A673 (cell line): Measurements from ENCODE around the gene LDLRAD3. TPM values are rescaled to one million over a fixed set of nuclear protein-coding genes. Genes with fewer than 3 reads are reported as not detected.
A peak's percentile ranks its signal among the peaks of the same experiment; 100 is the strongest.

ENCODE experiments used
- BruUV-seq: library from RNA; stranded (reverse); fragments of 400-500 nt; replicated peaks from 2 replicates; lab custom pipeline; 2021; lab: Mats Ljungman, UMichigan
- CTCF ChIA-PET: fragments of 300-600 bp; sonication (Branson Sonifier 250); formaldehyde crosslinking; loops from one replicate; lab custom pipeline; 2022; ENCODE audit warnings: antibody characterized with exemption; lab: Charles Lee
- POLR2A ChIA-PET: fragments of 300-600 bp; sonication (Branson Sonifier 250); formaldehyde crosslinking; loops from one replicate; lab custom pipeline; 2022; ENCODE audit warnings: antibody characterized with exemption; ENCODE audit not compliant: low non-redundant PET; lab: Charles Lee
- DNase-seq: peaks from one replicate; pipeline ENCODE4 v3.0.0-alpha.2; 2015; ENCODE audit warnings: low spot score
- H3K27ac ChIP-seq: fragments of 200-600 bp; sonication (generic); 2 replicates; pipeline ENCODE4 v1.5.1; 2016; ENCODE audit warnings: mixed run types, low read depth, mild to moderate bottlenecking, mixed read lengths, antibody characterized with exemption, low read length; ENCODE audit not compliant: poor library complexity, severe bottlenecking
- H3K27me3 ChIP-seq: fragments of 200-600 bp; sonication (generic); replicated peaks from 2 replicates; pipeline ENCODE4 v1.6.1; 2017; ENCODE audit warnings: mixed run types, low read depth, mild to moderate bottlenecking, mixed read lengths, antibody characterized with exemption, low read length; ENCODE audit not compliant: insufficient read depth, poor library complexity
- H3K36me3 ChIP-seq: fragments of 200-600 bp; sonication (generic); 2 replicates; pipeline ENCODE4 v1.6.1; 2016; ENCODE audit warnings: mixed run types, mild to moderate bottlenecking, mixed read lengths, antibody characterized with exemption, low read length; ENCODE audit not compliant: insufficient read depth, poor library complexity, severe bottlenecking
- H3K4me1 ChIP-seq: fragments of 200-600 bp; sonication (generic); 2 replicates; pipeline ENCODE4 v1.6.1; 2017; ENCODE audit warnings: mixed run types, mild to moderate bottlenecking, mixed read lengths, antibody characterized with exemption, low read length; ENCODE audit not compliant: insufficient read depth, poor library complexity, severe bottlenecking
- H3K4me3 ChIP-seq: fragments of 200-600 bp; sonication (generic); 2 replicates; pipeline ENCODE4 v1.5.1; 2016; ENCODE audit warnings: low read depth, mixed run types, mild to moderate bottlenecking, mixed read lengths, low read length; ENCODE audit not compliant: poor library complexity, severe bottlenecking
- H3K9me3 ChIP-seq: fragments of 200-600 bp; sonication (generic); 2 replicates; pipeline ENCODE4 v1.6.1; 2016; ENCODE audit warnings: mixed run types, low read depth, mild to moderate bottlenecking, mixed read lengths, antibody characterized with exemption, low read length; ENCODE audit not compliant: poor library complexity, severe bottlenecking
- EZH2 ChIP-seq: fragments of 200-600 bp; sonication (generic); IDR thresholded peaks from 2 replicates; pipeline ENCODE4 v1.6.1; 2017; ENCODE audit warnings: borderline replicate concordance, low read depth, mild to moderate bottlenecking, mixed read lengths, antibody characterized with exemption, low read length; ENCODE audit not compliant: poor library complexity, severe bottlenecking
- intact Hi-C: fragments of 100-400 bp; cut with micrococcal nuclease; formaldehyde crosslinking; loops from one replicate; pipeline ENCODE4 v1.10.0; 2022; ENCODE audit not compliant: unreplicated experiment
- total RNA-seq: library from RNA; stranded (reverse); gene quantifications from 2 replicates; pipeline ENCODE4 v1.2.3, GENCODE V29; 2021
- TF ChIP-seq, protein P1 (sequence below): fragments of 300-800, 200-600 bp; sonication (generic); conservative IDR thresholded peaks from 2 replicates; pipeline ENCODE4 v1.5.1; 2017; ENCODE audit warnings: low read depth, mild to moderate bottlenecking, antibody characterized with exemption, low read length, moderate library complexity, mixed read lengths

LDLRAD3 gene
- total RNA-seq, 1 experiment from 2014 or later, result 13.1 TPM

DNA sequence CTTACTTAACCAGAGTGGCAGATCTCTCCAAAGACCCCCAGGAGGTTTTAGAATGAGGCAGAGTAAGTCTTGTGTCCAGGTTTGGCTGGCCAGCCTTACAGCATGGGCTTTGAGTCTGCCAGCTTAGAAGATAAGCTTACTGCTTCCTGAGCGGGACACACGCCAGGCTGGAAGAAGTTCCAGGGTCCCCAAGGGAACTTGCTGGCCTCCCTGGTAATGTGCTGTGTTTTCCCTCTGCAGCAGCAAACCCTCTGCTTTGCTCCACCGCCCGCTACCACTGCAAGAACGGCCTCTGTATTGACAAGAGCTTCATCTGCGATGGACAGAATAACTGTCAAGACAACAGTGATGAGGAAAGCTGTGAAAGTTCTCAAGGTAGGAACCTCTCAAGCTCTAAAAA, 154.2 kb downstream of the LDLRAD3 start:
- no peaks in the 10 kb centered on the region for H3K9me3 ChIP-seq
- ChIA-PET CTCF (no interaction called here), POLR2A (no interaction called here)
- no TSS peak for BruUV-seq
- no peak overlapping the region for H3K4me3 ChIP-seq
- no peaks in the 10 kb centered on the region for H3K36me3 ChIP-seq
- no peak overlapping the region for H3K27ac ChIP-seq
- no peaks in the 10 kb centered on the region for H3K27me3 ChIP-seq
- DNase-seq, result peak; percentile 81
- intact Hi-C loops, result no loop called here
- peaks cover 8% of the 10 kb centered on the region for H3K4me1 ChIP-seq
- TF ChIP-seq, protein P1, sequence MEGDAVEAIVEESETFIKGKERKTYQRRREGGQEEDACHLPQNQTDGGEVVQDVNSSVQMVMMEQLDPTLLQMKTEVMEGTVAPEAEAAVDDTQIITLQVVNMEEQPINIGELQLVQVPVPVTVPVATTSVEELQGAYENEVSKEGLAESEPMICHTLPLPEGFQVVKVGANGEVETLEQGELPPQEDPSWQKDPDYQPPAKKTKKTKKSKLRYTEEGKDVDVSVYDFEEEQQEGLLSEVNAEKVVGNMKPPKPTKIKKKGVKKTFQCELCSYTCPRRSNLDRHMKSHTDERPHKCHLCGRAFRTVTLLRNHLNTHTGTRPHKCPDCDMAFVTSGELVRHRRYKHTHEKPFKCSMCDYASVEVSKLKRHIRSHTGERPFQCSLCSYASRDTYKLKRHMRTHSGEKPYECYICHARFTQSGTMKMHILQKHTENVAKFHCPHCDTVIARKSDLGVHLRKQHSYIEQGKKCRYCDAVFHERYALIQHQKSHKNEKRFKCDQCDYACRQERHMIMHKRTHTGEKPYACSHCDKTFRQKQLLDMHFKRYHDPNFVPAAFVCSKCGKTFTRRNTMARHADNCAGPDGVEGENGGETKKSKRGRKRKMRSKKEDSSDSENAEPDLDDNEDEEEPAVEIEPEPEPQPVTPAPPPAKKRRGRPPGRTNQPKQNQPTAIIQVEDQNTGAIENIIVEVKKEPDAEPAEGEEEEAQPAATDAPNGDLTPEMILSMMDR, result no peak
- TF ChIP-seq EZH2, result no peak

- POLR2A ChIA-PET, result no interaction called here
- TF ChIP-seq EZH2, result no peak
- TF ChIP-seq, protein P1, result no peak
- CTCF ChIA-PET, result no interaction called here
- DNase-seq, result no peak
- Histone ChIP-seq H3K9me3 (no peaks in the 10 kb centered on the region), H3K27me3 (no peaks in the 10 kb centered on the region), H3K27ac (no peak overlapping the region), H3K4me3 (no peak overlapping the region), H3K4me1 (peaks cover 8% of the 10 kb centered on the region), H3K36me3 (no peaks in the 10 kb centered on the region)
- no TSS peak for BruUV-seq
- intact Hi-C loops, result no loop called here
Observed at GRCh38 chr11:36098853-36099375, 155.1 kb downstream of the LDLRAD3 start.

- CTCF ChIA-PET, result interaction anchor here (1.0 kb wide), 1 partner anchor 279 kb away, joined by 4 read pairs; no protein-coding TSS in a partner anchor
- no peaks in the 10 kb centered on the region for H3K36me3 ChIP-seq
- no peak for TF ChIP-seq EZH2
- TF ChIP-seq, protein P1, result no peak
- DNase-seq, result no peak
- no peaks in the 10 kb centered on the region for H3K9me3 ChIP-seq
- intact Hi-C loops, result no loop called here
- no peak overlapping the region for H3K4me3 ChIP-seq
- POLR2A ChIA-PET, result no interaction called here
- BruUV-seq, result no TSS peak
- peaks cover 8% of the 10 kb centered on the region for H3K4me1 ChIP-seq
- no peaks in the 10 kb centered on the region for H3K27me3 ChIP-seq
- H3K27ac ChIP-seq, result no peak overlapping the region
Observed at GRCh38 chr11:36101466-36101865, 157.6 kb downstream of the LDLRAD3 start.
